GM21529 (cell line): ENCODE results near the gene HSF2BP.
"Not testable (repeated sequence)": the region's sequence is repeated elsewhere in the genome, so short reads cannot be mapped to it uniquely, and the experiment has no call there.

Source experiments
- ATAC-seq: cut with Tn5 transposase; IDR thresholded peaks from one replicate; pipeline ENCODE4 v1.9.1; 2021; ENCODE audit not compliant: unreplicated experiment

The HSF2BP gene

GRCh38 chr21:43622796-43623195, 36.5 kb downstream of the HSF2BP start:
- ATAC-seq = no peak

GRCh38 chr21:43619856-43620255, 39.4 kb downstream of the HSF2BP start:
- ATAC-seq = no peak

GRCh38 chr21:43619344-43619743, 39.9 kb downstream of the HSF2BP start:
- no peak for ATAC-seq

- ATAC-seq = no peak
These were observed 40.3 kb downstream of the HSF2BP start for GRCh38 chr21:43618940-43619339.

GRCh38 chr21:43616861-43617260, 42.4 kb downstream of the HSF2BP start:
- ATAC-seq = not testable (repeated sequence)

GRCh38 chr21:43614839-43615238, 44.4 kb downstream of the HSF2BP start:
- no peak for ATAC-seq

GRCh38 chr21:43613755-43614638, 45.3 kb downstream of the HSF2BP start:
- ATAC-seq = no peak

GRCh38 chr21:43611598-43612369, 47.5 kb downstream of the HSF2BP start:
- no peak for ATAC-seq

- no peak for ATAC-seq
These were observed 49.6 kb downstream of the HSF2BP start for GRCh38 chr21:43609501-43610340.

- no peak for ATAC-seq
These were observed 50.6 kb downstream of the HSF2BP start for GRCh38 chr21:43608664-43609063.

GRCh38 chr21:43608225-43608624, 51.1 kb downstream of the HSF2BP start:
- no peak for ATAC-seq

GRCh38 chr21:43605320-43606215, 53.7 kb downstream of the HSF2BP start:
- no peak for ATAC-seq

GRCh38 chr21:43604505-43605204, 54.6 kb downstream of the HSF2BP start:
- no peak for ATAC-seq

GRCh38 chr21:43603641-43604504, 55.4 kb downstream of the HSF2BP start:
- ATAC-seq = no peak

GRCh38 chr21:43603233-43603626, 56.1 kb downstream of the HSF2BP start:
- no peak for ATAC-seq

GRCh38 chr21:43602266-43603232, 56.7 kb downstream of the HSF2BP start:
- ATAC-seq = no peak

- no peak for ATAC-seq
These were observed 58.5 kb downstream of the HSF2BP start for GRCh38 chr21:43600642-43601402.
